ENCODE results near the gene NAB2.
A peak's percentile ranks its signal among the peaks of the same experiment; 100 is the strongest.
"Not testable (repeated sequence)": the region's sequence is repeated elsewhere in the genome, so short reads cannot be mapped to it uniquely, and the experiment has no call there.

NAB2 gene

DNA sequence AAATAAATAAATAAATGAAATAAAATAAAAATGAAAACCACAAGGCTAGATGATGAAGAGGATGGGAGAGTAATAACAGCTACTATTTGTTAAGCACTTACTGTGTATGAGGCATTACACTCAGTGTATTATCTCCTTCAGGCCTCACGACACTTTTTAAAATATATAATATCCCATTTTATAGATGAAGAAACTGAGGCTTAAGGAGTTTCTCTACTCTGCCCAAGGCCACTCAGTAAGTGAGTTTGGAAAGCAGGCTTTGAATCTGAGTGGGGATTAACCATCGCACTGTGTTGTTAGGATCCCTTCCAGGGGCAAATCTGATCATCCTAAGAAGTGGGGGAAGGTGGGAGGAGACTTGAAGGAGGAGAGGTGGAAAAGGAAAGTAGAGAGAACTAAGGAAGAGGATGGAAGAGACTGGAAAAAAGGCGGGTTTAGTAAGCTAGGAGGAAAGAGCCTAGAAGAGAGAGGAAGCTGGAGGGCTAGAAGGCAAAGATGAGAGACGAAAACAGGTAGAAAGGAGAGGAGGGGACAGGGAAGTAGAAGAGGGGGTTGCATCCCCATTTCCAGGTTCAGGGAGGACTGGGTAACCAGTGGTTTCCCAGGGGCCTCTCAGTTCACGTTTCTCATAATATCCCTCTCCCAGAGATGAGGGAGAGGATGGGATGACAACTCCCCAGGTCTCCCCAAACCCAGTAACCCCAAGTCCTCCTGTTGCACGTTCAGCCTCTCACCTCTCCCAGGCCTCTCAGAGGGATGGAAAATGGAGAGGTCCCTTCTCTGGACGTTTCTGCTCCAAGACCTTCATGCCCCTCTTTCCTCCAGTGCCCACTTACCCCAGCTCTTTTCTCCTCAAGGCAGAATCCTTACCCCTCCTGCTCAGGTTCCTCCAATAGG lies 20.5 kb downstream of the NAB2 start:
- no peaks in the 10 kb centered on the region for H3K36me3 ChIP-seq (ENCODE audit: insufficient read depth, low read length)
- no peaks in the 10 kb centered on the region for H3K9me3 ChIP-seq (ENCODE audit: control insufficient read depth, insufficient read depth, low read length)
- peak overlapping the region; percentile 69; the same call in 1 of the 2 replicates for H3K9ac ChIP-seq (ENCODE audit: low read depth, low read length)
- H3K4me1 ChIP-seq (ENCODE audit: insufficient read depth, low read length) = 0 out of 2 replicates have a peak, but pooled peaks cover 5% of the 10 kb centered on the region

DNA sequence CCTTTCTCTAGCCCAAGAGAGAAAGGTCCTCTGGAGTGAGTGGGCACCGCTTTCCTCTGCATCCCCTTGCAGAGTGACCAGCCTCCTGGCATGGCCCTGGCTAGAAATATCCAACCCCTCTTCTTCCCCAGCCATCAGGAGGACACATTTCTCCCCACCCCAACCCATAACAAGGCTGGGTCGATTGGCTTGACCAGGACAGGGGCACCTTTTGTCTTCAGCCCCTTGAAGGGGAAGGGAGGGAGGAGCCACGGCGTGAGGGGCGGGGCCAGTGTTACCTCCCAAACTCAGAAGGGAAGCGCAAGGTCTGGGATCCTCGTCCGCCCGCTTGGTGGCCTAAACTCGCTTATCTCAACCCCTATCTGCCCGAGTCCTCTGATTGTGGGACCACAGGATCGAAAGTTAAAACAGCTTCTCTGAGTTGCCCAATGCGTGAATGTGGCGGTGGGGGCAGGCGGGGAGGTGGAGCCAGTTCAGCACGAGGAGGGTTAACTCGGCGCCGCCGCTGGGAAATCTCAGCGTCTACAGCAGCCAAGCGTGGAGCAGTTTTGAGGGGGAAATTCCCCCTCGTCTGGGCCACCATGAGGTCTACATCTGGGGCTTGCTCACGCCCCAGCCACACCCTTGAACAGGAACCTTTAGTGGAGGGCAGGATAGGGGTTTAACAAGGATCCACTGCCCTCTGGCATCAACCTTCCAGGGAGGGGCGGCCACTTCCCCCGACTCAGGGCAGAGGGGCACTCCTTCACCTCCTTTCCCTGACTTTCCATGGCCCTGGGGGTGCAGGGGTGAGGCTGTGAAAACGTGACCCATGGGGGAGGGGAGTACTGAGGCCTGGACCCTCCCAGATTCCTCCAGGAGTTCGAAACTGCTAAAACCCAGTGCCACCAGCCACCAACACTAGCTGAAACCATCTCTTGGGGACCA lies 21.5 kb downstream of the NAB2 start:
- no peaks in the 10 kb centered on the region for H3K36me3 ChIP-seq (ENCODE audit: insufficient read depth, low read length)

DNA sequence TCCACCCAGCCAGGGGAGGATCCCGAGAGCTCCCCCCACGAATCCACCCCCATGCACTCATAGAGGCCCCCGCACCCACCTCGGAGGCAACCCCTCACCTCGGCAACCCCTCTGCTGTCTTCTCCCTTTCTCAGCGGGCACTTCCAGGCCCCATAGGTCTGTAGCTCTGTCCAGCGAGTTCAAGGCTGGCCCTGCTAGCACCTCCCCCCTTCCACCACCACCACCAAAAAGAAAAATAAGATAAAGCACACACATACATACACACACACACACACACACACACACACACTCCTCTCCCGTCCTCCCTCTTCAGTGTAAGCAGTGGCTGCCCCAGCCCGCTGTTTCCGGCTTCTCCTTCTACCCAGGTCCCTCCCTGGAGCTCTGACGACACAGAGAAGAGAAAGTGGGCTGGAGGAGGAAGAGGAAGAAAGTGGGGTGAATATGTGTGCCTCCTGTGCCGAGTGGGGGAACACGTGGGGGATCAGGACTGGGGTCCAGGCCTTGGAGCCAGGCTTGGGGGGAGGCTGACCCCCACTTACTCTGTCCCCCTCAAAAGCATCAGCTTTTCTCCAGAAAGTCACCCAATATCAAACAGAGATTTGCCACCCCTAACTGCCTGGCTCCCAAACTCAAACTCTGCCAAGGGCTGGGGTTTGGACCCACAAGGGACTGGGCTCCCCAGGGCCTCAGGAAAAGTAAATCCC lies 22.3 kb downstream of the NAB2 start, which contains the start of gene STAT6:
TSS of gene STAT6 (minus strand) at position 332 of the 704 bp plus-strand sequence. CDS start 3,084 bp downstream, outside the sequence.
- Histone ChIP-seq H3K36me3 (ENCODE audit: insufficient read depth, low read length) (no peaks in the 10 kb centered on the region), H3K4me1 (ENCODE audit: insufficient read depth, low read length) (0 out of 2 replicates have a peak, but pooled peaks cover 5% of the 10 kb centered on the region), H3K9ac (ENCODE audit: low read depth, low read length) (peak within 1 kb of the TSS; percentile 69), H3K9me3 (ENCODE audit: control insufficient read depth, insufficient read depth, low read length) (no peaks in the 10 kb centered on the region)

More for the DNA sequence above, 21.5 kb downstream of the NAB2 start:
- Histone ChIP-seq H3K9ac (ENCODE audit: low read depth, low read length) (peak overlapping the region; percentile 69), H3K9me3 (ENCODE audit: control insufficient read depth, insufficient read depth, low read length) (no peaks in the 10 kb centered on the region), H3K4me1 (ENCODE audit: insufficient read depth, low read length) (0 out of 2 replicates have a peak, but pooled peaks cover 5% of the 10 kb centered on the region)

DNA sequence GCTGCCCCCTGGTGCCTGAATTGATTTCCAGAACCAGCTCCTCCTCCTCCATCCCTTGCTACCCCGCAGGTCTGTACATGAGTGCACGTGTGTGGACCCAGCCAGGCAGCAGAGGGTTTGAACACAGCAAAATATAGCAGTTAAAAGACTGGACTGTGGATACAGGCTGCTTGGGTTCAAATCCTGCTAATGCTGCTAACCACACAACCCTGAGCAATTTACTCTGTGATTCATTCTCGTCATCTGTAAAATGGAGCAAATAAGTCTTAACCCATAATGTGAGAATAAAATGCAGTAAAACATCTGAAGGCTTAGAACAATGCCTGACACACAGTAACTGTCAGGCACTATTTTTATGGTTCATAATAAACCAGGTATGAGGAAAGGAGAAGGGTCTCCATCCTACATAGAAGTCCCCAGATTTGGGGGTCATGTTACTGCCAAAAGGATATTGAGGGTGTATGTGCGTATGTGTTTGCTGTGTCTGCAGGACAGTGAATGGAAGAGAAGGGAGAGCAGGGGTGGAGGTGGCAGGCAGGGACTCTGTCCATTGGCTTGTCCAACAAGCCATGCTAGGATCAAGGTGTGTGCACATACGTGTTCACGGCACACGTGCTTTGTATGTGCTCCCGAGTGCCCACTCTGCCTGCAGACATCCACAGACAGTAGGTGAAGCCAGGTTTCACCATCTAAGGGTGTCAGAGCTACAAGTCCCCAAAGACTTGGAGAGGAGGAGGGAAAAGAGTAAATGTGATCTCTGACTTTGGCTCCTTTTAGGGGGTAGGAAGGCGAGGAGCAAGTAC lies 23.8 kb downstream of the NAB2 start:
- Histone ChIP-seq H3K9me3 (ENCODE audit: control insufficient read depth, insufficient read depth, low read length) (no peaks in the 10 kb centered on the region), H3K9ac (ENCODE audit: low read depth, low read length) (no peak overlapping the region), H3K36me3 (ENCODE audit: insufficient read depth, low read length) (no peaks in the 10 kb centered on the region), H3K4me1 (ENCODE audit: insufficient read depth, low read length) (0 out of 2 replicates have a peak, but pooled peaks cover 5% of the 10 kb centered on the region)

DNA sequence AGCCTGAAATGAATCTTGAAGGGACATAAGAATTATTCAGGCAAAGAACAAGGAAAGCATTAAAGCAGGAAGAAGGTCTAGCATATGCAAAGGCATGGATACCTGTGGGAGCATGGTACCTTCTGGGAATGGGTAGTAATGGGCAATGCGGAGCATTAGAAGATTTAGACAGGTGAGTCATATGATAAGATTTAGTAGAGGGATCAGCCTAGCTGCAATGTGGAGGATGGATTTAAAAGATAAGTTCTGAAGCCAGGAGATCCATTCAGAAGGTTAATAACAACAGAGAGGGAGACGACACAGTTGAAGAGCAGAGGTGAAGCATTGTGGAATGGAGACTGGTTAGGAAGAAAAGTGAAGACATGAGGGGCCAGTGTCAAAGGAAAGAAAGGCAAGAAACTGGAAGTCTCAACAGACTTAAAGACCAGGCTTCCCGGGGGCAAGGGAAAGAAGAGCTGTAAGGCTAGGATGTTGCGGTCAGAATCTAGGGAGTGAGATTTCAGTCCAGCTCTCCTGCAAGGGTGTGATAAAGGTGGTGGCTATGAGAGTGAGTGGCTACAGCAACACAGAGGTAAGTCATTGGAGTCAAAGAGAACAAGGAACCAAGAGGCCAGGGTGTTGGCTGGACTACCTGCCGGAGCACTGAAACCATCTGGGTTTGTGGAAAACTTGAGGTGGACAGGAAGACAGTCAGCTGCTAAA lies 27.8 kb downstream of the NAB2 start:
- H3K4me1 ChIP-seq (ENCODE audit: insufficient read depth, low read length) = no peaks in the 10 kb centered on the region
- H3K9ac ChIP-seq (ENCODE audit: low read depth, low read length) = no peak overlapping the region
- no peaks in the 10 kb centered on the region for H3K36me3 ChIP-seq (ENCODE audit: insufficient read depth, low read length)
- H3K9me3 ChIP-seq (ENCODE audit: control insufficient read depth, insufficient read depth, low read length) = no peaks in the 10 kb centered on the region

DNA sequence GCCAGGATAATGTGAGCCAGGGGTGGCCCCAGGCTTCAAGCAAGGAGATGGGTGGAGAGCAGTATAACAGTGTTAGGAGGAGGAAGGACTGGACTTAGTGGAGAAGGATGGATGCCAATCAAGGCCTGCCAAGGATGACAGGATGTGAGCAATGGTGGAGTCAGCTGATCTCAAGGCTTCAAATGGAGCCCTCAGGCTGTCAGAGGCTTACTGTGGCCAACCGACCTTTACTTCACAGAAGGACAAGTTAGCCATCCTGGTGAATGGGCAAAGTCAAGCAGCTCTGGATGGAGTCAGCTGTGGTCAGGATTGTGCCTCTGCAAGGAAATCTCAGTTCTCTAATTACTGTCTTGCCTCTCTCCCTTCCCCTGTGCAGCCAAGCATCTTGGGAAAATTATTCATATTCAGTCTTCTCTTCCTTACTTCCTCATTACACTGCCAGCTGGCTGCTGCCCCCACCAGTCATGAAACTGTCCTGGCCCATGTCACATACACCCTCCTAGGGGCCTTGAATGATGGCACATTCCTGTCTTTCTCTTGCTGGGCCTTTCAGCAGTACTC lies 29.9 kb downstream of the NAB2 start:
- no peaks in the 10 kb centered on the region; the same call in 1 of the 2 replicates for H3K9me3 ChIP-seq (ENCODE audit: control insufficient read depth, insufficient read depth, low read length)
- H3K36me3 ChIP-seq (ENCODE audit: insufficient read depth, low read length) = no peaks in the 10 kb centered on the region
- no peak overlapping the region for H3K9ac ChIP-seq (ENCODE audit: low read depth, low read length)
- no peaks in the 10 kb centered on the region for H3K4me1 ChIP-seq (ENCODE audit: insufficient read depth, low read length)

DNA sequence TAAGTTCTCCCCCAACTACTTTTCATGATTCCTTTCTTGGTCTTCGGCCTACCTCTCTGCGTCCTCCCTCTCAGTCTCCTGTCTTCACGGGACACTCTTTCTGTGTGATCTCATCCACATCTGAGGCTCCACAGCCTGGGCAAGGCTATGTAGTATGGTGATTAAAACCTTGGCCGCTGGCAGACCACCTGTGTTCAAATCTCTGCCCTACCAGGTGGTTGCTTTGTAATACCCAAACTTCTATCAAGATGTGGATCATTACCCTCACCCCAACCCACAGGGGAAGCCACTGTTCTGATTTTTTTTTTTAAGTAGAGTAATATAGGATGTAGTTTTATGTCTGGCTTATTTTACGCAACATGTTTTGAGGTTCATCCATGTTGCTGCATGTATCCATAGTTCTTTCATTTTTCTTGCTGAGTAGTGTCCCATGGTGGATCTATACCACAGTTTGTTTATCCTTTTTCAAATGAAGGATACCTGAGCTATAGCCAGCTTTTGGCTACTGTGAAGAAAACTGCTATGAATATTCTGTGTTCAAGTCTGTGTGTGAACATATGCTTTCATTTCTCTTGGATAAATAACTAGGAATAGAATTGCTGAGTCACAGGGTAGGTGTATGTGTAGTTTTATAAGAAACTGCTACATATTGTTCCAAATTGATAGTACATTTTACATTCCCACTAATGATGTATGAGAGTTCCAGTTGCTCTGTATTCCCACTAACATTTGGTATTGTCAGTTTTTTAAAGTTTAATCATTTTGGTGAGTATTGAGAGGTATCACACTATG lies 30.6 kb downstream of the NAB2 start:
- Histone ChIP-seq H3K4me1 (ENCODE audit: insufficient read depth, low read length) (0 out of 2 replicates have a peak, but pooled peaks cover under 1% of the 10 kb centered on the region), H3K9me3 (ENCODE audit: control insufficient read depth, insufficient read depth, low read length) (no peaks in the 10 kb centered on the region; the same call in 1 of the 2 replicates), H3K36me3 (ENCODE audit: insufficient read depth, low read length) (no peaks in the 10 kb centered on the region), H3K9ac (ENCODE audit: low read depth, low read length) (no peak overlapping the region)

DNA sequence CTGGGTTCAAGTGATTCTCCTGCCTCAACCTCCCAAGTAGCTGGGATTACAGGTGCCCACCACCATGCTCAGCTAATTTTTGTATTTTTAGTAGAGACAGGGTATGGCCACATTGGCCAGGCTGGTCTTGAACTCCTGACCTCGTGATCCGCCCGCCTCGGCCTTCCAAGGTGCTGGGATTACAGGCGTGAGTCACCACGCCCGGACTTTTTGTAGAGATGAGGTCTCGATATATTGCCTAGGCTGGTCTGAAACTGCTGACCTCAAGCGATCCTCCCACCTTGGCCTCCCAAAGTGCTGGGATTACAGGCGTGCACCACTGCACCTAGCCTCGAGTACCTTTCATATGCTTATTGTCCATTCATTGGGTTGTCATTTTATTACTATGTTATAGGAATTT lies 31.8 kb downstream of the NAB2 start:
- H3K9ac ChIP-seq (ENCODE audit: low read depth, low read length) = not testable (repeated sequence)

DNA sequence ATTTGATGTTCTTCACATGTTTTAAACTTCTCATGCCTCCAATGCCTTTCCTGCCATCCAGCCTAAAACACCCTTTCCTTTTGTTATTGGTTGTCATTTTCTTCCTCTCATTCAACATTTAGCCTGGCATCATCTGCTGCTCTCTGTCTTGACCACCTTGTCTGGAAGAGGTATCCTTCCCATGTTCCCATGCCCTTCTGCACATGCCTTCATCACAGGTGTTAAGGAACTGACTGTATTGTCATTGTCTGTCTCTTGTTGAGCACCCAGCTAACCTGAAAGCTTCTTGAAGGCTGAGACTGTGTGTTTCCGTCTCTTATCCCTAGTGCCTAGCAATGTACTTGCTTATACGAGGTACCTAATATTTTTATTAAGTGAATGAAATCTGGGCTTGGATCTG lies 34.9 kb downstream of the NAB2 start:
- H3K9me3 ChIP-seq (ENCODE audit: control insufficient read depth, insufficient read depth, low read length) = no peaks in the 10 kb centered on the region; the same call in 1 of the 2 replicates
- no peak overlapping the region for H3K9ac ChIP-seq (ENCODE audit: low read depth, low read length)
- no peaks in the 10 kb centered on the region for H3K36me3 ChIP-seq (ENCODE audit: insufficient read depth, low read length)
- peaks cover 10% of the 10 kb centered on the region for H3K4me1 ChIP-seq (ENCODE audit: insufficient read depth, low read length)

More for the DNA sequence above, 31.8 kb downstream of the NAB2 start:
- H3K9me3 ChIP-seq (ENCODE audit: control insufficient read depth, insufficient read depth, low read length); H3K36me3 ChIP-seq (ENCODE audit: insufficient read depth, low read length); H3K4me1 ChIP-seq (ENCODE audit: insufficient read depth, low read length): not testable (repeated sequence)

DNA sequence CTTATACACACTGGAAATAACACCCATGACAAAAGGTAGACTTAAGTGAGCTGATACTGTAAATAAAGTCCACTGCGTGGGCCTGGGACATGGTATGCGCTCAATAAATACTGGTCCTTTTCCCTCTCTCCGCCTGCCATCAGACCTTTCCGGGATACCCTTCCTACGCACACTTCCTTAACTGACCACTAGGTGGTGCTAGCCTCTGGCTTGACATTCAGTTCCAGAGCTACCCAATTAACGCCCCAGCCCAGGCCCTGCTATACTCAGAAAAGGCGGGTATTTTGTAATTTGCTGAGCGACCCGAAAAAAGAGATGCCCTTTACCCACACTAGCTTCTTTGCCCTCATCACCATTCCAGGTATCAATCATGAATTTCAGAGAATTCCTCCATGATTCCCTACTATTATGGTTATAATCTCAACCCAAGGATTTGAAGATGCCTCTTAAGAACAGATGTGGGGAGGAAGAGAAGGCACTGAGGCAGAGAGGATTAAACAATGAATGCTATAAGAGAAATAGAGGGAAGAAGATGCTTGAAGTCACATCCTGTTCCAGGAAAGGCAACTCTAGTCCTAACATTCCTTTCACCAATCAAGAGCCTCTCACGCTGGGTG lies 35.5 kb downstream of the NAB2 start:
- Histone ChIP-seq H3K9ac (ENCODE audit: low read depth, low read length) (no peak overlapping the region), H3K36me3 (ENCODE audit: insufficient read depth, low read length) (no peaks in the 10 kb centered on the region), H3K9me3 (ENCODE audit: control insufficient read depth, insufficient read depth, low read length) (no peaks in the 10 kb centered on the region; the same call in 1 of the 2 replicates), H3K4me1 (ENCODE audit: insufficient read depth, low read length) (peaks cover 10% of the 10 kb centered on the region)

DNA sequence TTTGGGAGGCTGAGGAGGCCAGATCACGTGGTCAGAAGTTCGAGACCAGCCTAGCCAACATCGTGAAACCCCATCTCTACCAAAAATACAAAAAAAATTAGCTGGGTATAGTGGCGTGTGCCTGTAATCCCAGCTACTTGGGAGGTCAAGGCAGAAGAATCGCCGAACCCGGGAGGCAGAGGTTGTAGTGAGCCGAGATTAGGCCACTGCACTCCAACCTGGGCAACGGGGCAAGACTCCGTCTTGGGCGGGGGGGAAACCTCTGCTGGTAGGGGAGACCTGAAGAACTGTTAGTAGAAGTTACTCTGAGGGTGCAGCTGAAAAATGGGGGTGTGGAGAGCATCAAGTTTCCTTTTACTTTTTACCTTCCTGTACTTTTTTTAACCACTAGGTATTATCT lies 37.1 kb downstream of the NAB2 start:
- Histone ChIP-seq H3K9ac (ENCODE audit: low read depth, low read length) (no peak overlapping the region), H3K9me3 (ENCODE audit: control insufficient read depth, insufficient read depth, low read length) (no peaks in the 10 kb centered on the region; the same call in 1 of the 2 replicates), H3K36me3 (ENCODE audit: insufficient read depth, low read length) (no peaks in the 10 kb centered on the region), H3K4me1 (ENCODE audit: insufficient read depth, low read length) (peaks cover 25% of the 10 kb centered on the region)

Measured in ES-I3 (cell line).